Measurements from ENCODE around the gene NFATC1.

Gene NFATC1

GRCh38 chr18:79400591-79401381, 5.1 kb downstream of the NFATC1 start:
- in situ Hi-C loops (cut with MboI; ENCODE audit: low pct_unique_long_range_greater_than_20kb, low sequenced_read_pairs), result loop anchor here (10.0 kb wide), 1 partner anchor 114 kb away; no protein-coding TSS in a partner anchor
- no peak for DNase-seq

- DNase-seq, result no peak
- in situ Hi-C loops (cut with MboI; ENCODE audit: low pct_unique_long_range_greater_than_20kb, low sequenced_read_pairs), result loop anchor here (10.0 kb wide), 1 partner anchor 113 kb away; no protein-coding TSS in a partner anchor
Observed at GRCh38 chr18:79401494-79402208, 5.9 kb downstream of the NFATC1 start.

GRCh38 chr18:79402209-79402576, 6.5 kb downstream of the NFATC1 start:
- in situ Hi-C loops (cut with MboI; ENCODE audit: low pct_unique_long_range_greater_than_20kb, low sequenced_read_pairs), result loop anchor here (10.0 kb wide), 1 partner anchor 113 kb away; no protein-coding TSS in a partner anchor

GRCh38 chr18:79402977-79403722, 7.4 kb downstream of the NFATC1 start:
- peak; percentile 62 for DNase-seq

More at GRCh38 chr18:79402209-79402576, 6.5 kb downstream of the NFATC1 start:
- no peak for DNase-seq

GRCh38 chr18:79403723-79404566, 8.2 kb downstream of the NFATC1 start:
- DNase-seq, result no peak
- in situ Hi-C loops (cut with MboI; ENCODE audit: low pct_unique_long_range_greater_than_20kb, low sequenced_read_pairs), result loop anchor here (10.0 kb wide), 1 partner anchor 111 kb away; no protein-coding TSS in a partner anchor

More at GRCh38 chr18:79402977-79403722, 7.4 kb downstream of the NFATC1 start:
- in situ Hi-C loops (cut with MboI; ENCODE audit: low pct_unique_long_range_greater_than_20kb, low sequenced_read_pairs), result loop anchor here (10.0 kb wide), 1 partner anchor 112 kb away; no protein-coding TSS in a partner anchor

GRCh38 chr18:79404567-79404910, 8.8 kb downstream of the NFATC1 start:
- in situ Hi-C loops (cut with MboI; ENCODE audit: low pct_unique_long_range_greater_than_20kb, low sequenced_read_pairs), result loop anchor here (10.0 kb wide), 1 partner anchor 110 kb away; no protein-coding TSS in a partner anchor
- DNase-seq, result no peak

GRCh38 chr18:79405019-79405780, 9.5 kb downstream of the NFATC1 start:
- DNase-seq, result no peak
- in situ Hi-C loops (cut with MboI; ENCODE audit: low pct_unique_long_range_greater_than_20kb, low sequenced_read_pairs), result loop anchor here (10.0 kb wide), 1 partner anchor 110 kb away; no protein-coding TSS in a partner anchor

GRCh38 chr18:79405781-79406575, 10.2 kb downstream of the NFATC1 start:
- DNase-seq, result peak; percentile 78
- in situ Hi-C loops (cut with MboI; ENCODE audit: low pct_unique_long_range_greater_than_20kb, low sequenced_read_pairs), result loop anchor here (10.0 kb wide), 1 partner anchor 109 kb away; no protein-coding TSS in a partner anchor

GRCh38 chr18:79406708-79407107, 11.0 kb downstream of the NFATC1 start:
- no peak for DNase-seq
- in situ Hi-C loops (cut with MboI; ENCODE audit: low pct_unique_long_range_greater_than_20kb, low sequenced_read_pairs), result loop anchor here (10.0 kb wide), 1 partner anchor 108 kb away; no protein-coding TSS in a partner anchor

GRCh38 chr18:79409313-79409712, 13.6 kb downstream of the NFATC1 start:
- in situ Hi-C loops (cut with MboI; ENCODE audit: low pct_unique_long_range_greater_than_20kb, low sequenced_read_pairs), result loop anchor here (10.0 kb wide), 1 partner anchor 105 kb away; no protein-coding TSS in a partner anchor

GRCh38 chr18:79410171-79410641, 14.5 kb downstream of the NFATC1 start:
- DNase-seq, result no peak
- in situ Hi-C loops (cut with MboI; ENCODE audit: low pct_unique_long_range_greater_than_20kb, low sequenced_read_pairs), result no loop called here

More at GRCh38 chr18:79409313-79409712, 13.6 kb downstream of the NFATC1 start:
- no peak for DNase-seq

- in situ Hi-C loops (cut with MboI; ENCODE audit: low pct_unique_long_range_greater_than_20kb, low sequenced_read_pairs), result no loop called here
- DNase-seq, result no peak
Observed at GRCh38 chr18:79410731-79411613, 15.2 kb downstream of the NFATC1 start.

- no peak for DNase-seq
Observed at GRCh38 chr18:79411614-79412526, 16.1 kb downstream of the NFATC1 start.

GRCh38 chr18:79413025-79413424, 17.3 kb downstream of the NFATC1 start:
- DNase-seq, result no peak
- in situ Hi-C loops (cut with MboI; ENCODE audit: low pct_unique_long_range_greater_than_20kb, low sequenced_read_pairs), result no loop called here

More at GRCh38 chr18:79411614-79412526, 16.1 kb downstream of the NFATC1 start:
- in situ Hi-C loops (cut with MboI; ENCODE audit: low pct_unique_long_range_greater_than_20kb, low sequenced_read_pairs), result no loop called here

GRCh38 chr18:79413426-79413825, 17.7 kb downstream of the NFATC1 start:
- DNase-seq, result no peak
- in situ Hi-C loops (cut with MboI; ENCODE audit: low pct_unique_long_range_greater_than_20kb, low sequenced_read_pairs), result no loop called here
